HepG2 (cell line): ENCODE results near the gene LMAN2. TPM values are rescaled to one million over a fixed set of nuclear protein-coding genes. Genes with fewer than 3 reads are reported as not detected.

Experiments
- ATAC-seq: fragments of 200-7000 bp; cut with Tn5 transposase; 3 replicates; pipeline ENCODE4 v1.9.1; 2020; ENCODE audit warnings: mild to moderate bottlenecking, moderate library complexity
- BruUV-seq: library from RNA; stranded (reverse); fragments of 400-500 nt; replicated peaks from 2 replicates; lab custom pipeline; 2021; lab: Mats Ljungman, UMichigan
- CTCF ChIA-PET: fragments of 300-600 bp; formaldehyde crosslinking; extraction: SDS; loops from one replicate; lab custom pipeline; 2021; ENCODE audit warnings: low total read pairs, inconsistent platforms, low intra/inter-chr PET ratio; lab: Yijun Ruan, JAX
- POLR2A ChIA-PET: fragments of 350-600 bp; sonication (Branson Sonifier 250); formaldehyde crosslinking; loops from one replicate; lab custom pipeline; 2020; ENCODE audit warnings: antibody characterized with exemption, inconsistent platforms; lab: Yijun Ruan, JAX
- DNase-seq: peaks from one replicate; pipeline ENCODE4 v3.0.0-alpha.2; 2015; ENCODE audit warnings: low spot score
- FAIRE-seq: peaks from 3 replicates; lab custom pipeline; 2011; peaks lifted over from hg19 to GRCh38; lab: Jason Lieb, UNC
- H2AFZ ChIP-seq: one replicate; pipeline ENCODE4 v1.6.1; 2011; ENCODE audit warnings: low read length, inconsistent platforms
- H3K27ac ChIP-seq: fragments of 300-600 bp; 3 replicates; pipeline ENCODE4 v1.8.0; 2011; ENCODE audit warnings: mixed run types, mild to moderate bottlenecking, mixed read lengths, low read length, inconsistent platforms; ENCODE audit not compliant: insufficient read depth; ENCODE audit errors: extremely low read length
- H3K27me3 ChIP-seq, 2 experiments: fragments of 200-600 bp in 1 of 2; 2 replicates in 1 of 2; 3 replicates in 1 of 2; pipeline versions ENCODE4 v1.6.0 to v1.8.0; 2011; ENCODE audit warnings: low read length in 2 of 2, mild to moderate bottlenecking in 2 of 2, moderate library complexity in 2 of 2, inconsistent platforms in 1 of 2; ENCODE audit not compliant: insufficient read depth in 2 of 2, control insufficient read depth in 1 of 2
- H3K36me3 ChIP-seq, 2 experiments: fragments of 200-600 bp in 1 of 2; replicated peaks in 1 of 2; 2 replicates in 1 of 2; 3 replicates in 1 of 2; pipeline versions ENCODE4 v1.5.1 to v1.8.0; 2011; ENCODE audit warnings: low read length in 2 of 2, inconsistent platforms in 1 of 2; ENCODE audit not compliant: insufficient read depth in 2 of 2, control insufficient read depth in 1 of 2
- H3K4me1 ChIP-seq: 2 replicates; pipeline ENCODE4 v1.5.1; 2012; ENCODE audit warnings: low read length, inconsistent platforms; ENCODE audit not compliant: insufficient read depth
- H3K4me2 ChIP-seq: 2 replicates; pipeline ENCODE4 v1.6.0; 2011; ENCODE audit warnings: low read depth, low read length, inconsistent platforms
- H3K4me3 ChIP-seq, 3 experiments: fragments of 200-600 bp in 1 of 3; sonication (generic), shearing (Covaris generic) in 1 of 3; replicated peaks in 1 of 3; 2 replicates each; pipeline ENCODE4 v1.5.1; 2011 to 2016; ENCODE audit warnings: low read length in 3 of 3, inconsistent platforms in 2 of 3, low read depth in 2 of 3, mild to moderate bottlenecking in 2 of 3, control low read depth in 1 of 3, mixed read lengths in 1 of 3; ENCODE audit not compliant: insufficient read depth in 1 of 3
- H3K79me2 ChIP-seq: one replicate; pipeline ENCODE4 v1.6.1; 2011; ENCODE audit warnings: low read length, inconsistent platforms; ENCODE audit not compliant: insufficient read depth
- H3K9ac ChIP-seq: 2 replicates; pipeline ENCODE4 v1.6.0; 2011; ENCODE audit warnings: mild to moderate bottlenecking, low read depth, low read length, inconsistent platforms; ENCODE audit not compliant: insufficient read depth
- H3K9me3 ChIP-seq: 2 replicates; pipeline ENCODE4 v1.5.1; 2012; ENCODE audit warnings: mild to moderate bottlenecking, low read length
- H4K20me1 ChIP-seq: 2 replicates; pipeline ENCODE4 v1.6.0; 2011; ENCODE audit warnings: inconsistent platforms, mild to moderate bottlenecking, low read length, moderate library complexity; ENCODE audit not compliant: insufficient read depth
- ASH2L ChIP-seq: fragments of 300-600, 200-600 bp; sonication (generic); IDR thresholded peaks from 2 replicates; pipeline ENCODE4 v1.7.0; 2017; ENCODE audit warnings: low read depth, mild to moderate bottlenecking, moderate library complexity, mixed read lengths, low read length; ENCODE audit not compliant: insufficient read length
- CREM ChIP-seq, 2 experiments: sonication (generic) in 1 of 2; formaldehyde crosslinking in 1 of 2; IDR thresholded peaks; 2 replicates each; pipeline versions ENCODE4 v1.4.0 to v1.6.1; 2016 to 2020; ENCODE audit warnings: antibody characterized with exemption in 1 of 2, mild to moderate bottlenecking in 1 of 2, missing genetic modification reagents in 1 of 2
- ELF3 ChIP-seq: IDR thresholded peaks from 2 replicates; pipeline ENCODE4 v1.6.1; 2016; ENCODE audit warnings: missing genetic modification reagents, missing compliant biosample characterization
- MED1 ChIP-seq: sonication (generic); formaldehyde crosslinking; IDR thresholded peaks from 2 replicates; pipeline ENCODE4 v1.4.0; 2020; ENCODE audit warnings: missing genetic modification reagents
- SAP130 ChIP-seq: IDR thresholded peaks from 2 replicates; pipeline ENCODE4 v1.6.1; 2016; ENCODE audit warnings: low read depth
- SOX13 ChIP-seq, 3 experiments: fragments of 450-650 bp in 1 of 3; sonication (generic) in 1 of 3; formaldehyde crosslinking in 1 of 3; IDR thresholded peaks in 2 of 3; conservative IDR thresholded peaks in 1 of 3; 2 replicates each; pipeline versions ENCODE4 v1.5.0 to v1.6.1; 2016 to 2020; ENCODE audit warnings: antibody characterized with exemption in 1 of 3, mild to moderate bottlenecking in 1 of 3, missing compliant biosample characterization in 1 of 3, missing genetic modification reagents in 1 of 3, moderate library complexity in 1 of 3
- TARDBP ChIP-seq: sonication (generic); formaldehyde crosslinking; IDR thresholded peaks from 2 replicates; pipeline ENCODE4 v1.8.0; 2022; ENCODE audit warnings: mild to moderate bottlenecking, missing genetic modification reagents
- TEAD3 ChIP-seq: optimal IDR thresholded peaks from 2 replicates; pipeline ENCODE3; 2016; ENCODE audit warnings: borderline replicate concordance
- TOPORS ChIP-seq: sonication (generic); formaldehyde crosslinking; IDR thresholded peaks from 2 replicates; pipeline ENCODE4 v1.8.0; 2023; ENCODE audit warnings: mild to moderate bottlenecking, missing genetic modification reagents
- ZNF329 ChIP-seq: sonication (generic); formaldehyde crosslinking; IDR thresholded peaks from 2 replicates; pipeline ENCODE4 v1.9.0; 2021; ENCODE audit warnings: low read depth, mild to moderate bottlenecking, missing genetic modification reagents
- WGBS: methylation state at CpG from one replicate; pipeline ENCODE4 v1.1.6; 2017; ENCODE audit warnings: low lambda C conversion rate; 5-methylcytosine and 5-hydroxymethylcytosine counted together
- in situ Hi-C: cut with HindIII; loops from 2 replicates; pipeline ENCODE4 v1.10.0; 2017; ENCODE audit warnings: low pct_unique_long_range_greater_than_20kb; ENCODE audit not compliant: extremely low pct_ligation_motif_present
- intact Hi-C: fragments of 100-400 bp; cut with micrococcal nuclease; formaldehyde crosslinking; loops from one replicate; pipeline ENCODE4 v1.10.0; 2022; ENCODE audit not compliant: unreplicated experiment
- polyA plus RNA-seq, 8 experiments: library from polyadenylated mRNA; depleted of rRNA in 3 of 8; stranded (reverse) in 7 of 8; unstranded in 1 of 8; fragments of >200 nt; fragmentation: Illumina TruSeq in 4 of 8; extraction: Trizol in 4 of 8; gene quantifications; 2 replicates each; pipeline versions ENCODE4 v1.2.1 to v1.2.3, GENCODE V29; 2011 to 2016; ENCODE audit warnings: low read depth in 4 of 8, missing spikeins in 1 of 8, mixed read lengths in 1 of 8; ENCODE audit not compliant: insufficient read depth in 1 of 8
- total RNA-seq, 5 experiments: library from RNA; depleted of rRNA; stranded (reverse); fragments of >200 nt; fragmentation: Illumina TruSeq; extraction: Trizol; gene quantifications; 2 replicates each; pipeline ENCODE4 v1.2.3, GENCODE V29; 2016; ENCODE audit warnings: low read depth in 1 of 5
- TF ChIP-seq, protein P1 (sequence below), 2 experiments: sonication (generic) in 1 of 2; formaldehyde crosslinking in 1 of 2; IDR thresholded peaks; 2 replicates each; pipeline versions ENCODE4 v1.4.0 to v1.6.1; 2016 to 2020; ENCODE audit warnings: borderline replicate concordance in 1 of 2, low read depth in 1 of 2, mild to moderate bottlenecking in 1 of 2, missing genetic modification reagents in 1 of 2
- TF ChIP-seq, protein P2 (sequence below): sonication (generic); formaldehyde crosslinking; IDR thresholded peaks from 2 replicates; pipeline ENCODE4 v1.5.0; 2020; ENCODE audit warnings: missing genetic modification reagents, mild to moderate bottlenecking, borderline replicate concordance
- TF ChIP-seq, protein P3 (sequence below): IDR thresholded peaks from 2 replicates; pipeline ENCODE4 v1.6.1; 2016; ENCODE audit warnings: missing biosample characterization, missing genetic modification reagents, low read depth

Gene LMAN2
- total and polyA plus RNA-seq, 2 of the 13 experiments (the other 11 are each of a cell fraction or from before 2014, with no cell fraction given), result 191 to 197 TPM

DNA sequence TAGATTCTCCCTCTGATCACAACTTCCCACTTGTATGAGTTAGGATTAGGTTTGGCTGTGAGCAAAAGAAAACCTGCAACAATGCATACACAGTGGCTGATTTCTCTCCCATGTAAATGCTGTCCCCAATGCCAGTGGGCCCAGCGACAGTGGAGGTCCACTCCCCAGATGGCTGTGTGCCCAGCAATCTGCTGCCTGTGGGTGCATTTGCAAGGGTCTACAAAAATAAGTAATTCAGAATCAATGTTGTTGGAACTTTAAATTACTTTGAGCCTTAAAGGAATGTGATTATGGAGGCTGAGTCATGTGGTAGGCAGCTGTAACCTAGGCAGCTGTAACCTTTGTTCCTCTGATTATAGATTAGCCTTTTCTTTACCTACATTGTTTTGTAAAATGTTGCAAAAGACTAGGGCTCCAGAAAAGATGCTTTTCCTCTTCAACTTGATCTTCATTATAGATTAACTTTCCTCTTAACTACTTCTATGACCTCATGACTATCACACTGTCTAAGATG is 25.5 kb downstream of the LMAN2 start:
- Histone ChIP-seq H3K27me3 (no peaks in the 10 kb centered on the region), H3K4me1 (peaks cover 61% of the 10 kb centered on the region), H4K20me1 (no peaks in the 10 kb centered on the region), H3K4me3 (peak overlapping the region in 1 of 3 experiments; percentile 57; a peak in 4 of 6 replicates), H3K27ac (peak overlapping the region; percentile 98), H3K9me3 (no peaks in the 10 kb centered on the region), H3K79me2 (peaks cover 8% of the 10 kb centered on the region), H2AFZ (no peak overlapping the region), H3K9ac (peak overlapping the region; percentile 71), H3K36me3 (peaks cover 2 to 21% of the 10 kb centered on the region in 2 experiments; a peak in 2 of 5 replicates), H3K4me2 (peak overlapping the region; percentile 95)
- ChIA-PET POLR2A (interaction anchor here (1.1 to 2.1 kb wide), 9 partner anchors 10 to 100 kb away, joined by 3 to 24 read pairs (median 10); partner anchors contain the start of genes GRK6 and LMAN2), CTCF (interaction anchor here (1.1 to 1.2 kb wide), 2 partner anchors 8 to 129 kb away, joined by 3 read pairs; no protein-coding TSS in a partner anchor)
- peak; percentile 82 for ATAC-seq
- 0% methylated on average over 1 of the region's 1 CpG for WGBS
- in situ Hi-C loops, result no loop called here
- peak; percentile 87 for DNase-seq
- intact Hi-C loops, result loop anchor here (5.0 kb wide), 1 partner anchor 121 kb away; the partner anchor contains the start of gene PRR7
- TSS peak; percentile 22 for BruUV-seq
- FAIRE-seq, result peak; percentile 90
- TF ChIP-seq, protein P1, sequence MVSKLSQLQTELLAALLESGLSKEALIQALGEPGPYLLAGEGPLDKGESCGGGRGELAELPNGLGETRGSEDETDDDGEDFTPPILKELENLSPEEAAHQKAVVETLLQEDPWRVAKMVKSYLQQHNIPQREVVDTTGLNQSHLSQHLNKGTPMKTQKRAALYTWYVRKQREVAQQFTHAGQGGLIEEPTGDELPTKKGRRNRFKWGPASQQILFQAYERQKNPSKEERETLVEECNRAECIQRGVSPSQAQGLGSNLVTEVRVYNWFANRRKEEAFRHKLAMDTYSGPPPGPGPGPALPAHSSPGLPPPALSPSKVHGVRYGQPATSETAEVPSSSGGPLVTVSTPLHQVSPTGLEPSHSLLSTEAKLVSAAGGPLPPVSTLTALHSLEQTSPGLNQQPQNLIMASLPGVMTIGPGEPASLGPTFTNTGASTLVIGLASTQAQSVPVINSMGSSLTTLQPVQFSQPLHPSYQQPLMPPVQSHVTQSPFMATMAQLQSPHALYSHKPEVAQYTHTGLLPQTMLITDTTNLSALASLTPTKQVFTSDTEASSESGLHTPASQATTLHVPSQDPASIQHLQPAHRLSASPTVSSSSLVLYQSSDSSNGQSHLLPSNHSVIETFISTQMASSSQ (IDR thresholded peaks at IDR 0.05; ENCODE audit: low read depth), result peak; percentile 64
- TF ChIP-seq, protein P1 (CRISPR knock-in tag; IDR thresholded peaks at IDR 0.05; ENCODE audit: borderline replicate concordance), result peak; percentile 78; the same call in 1 of the 2 replicates
- TF ChIP-seq MED1 (peak; percentile 54; the same call in 1 of the 2 replicates), TEAD3 (CRISPR knock-in tag) (peak; percentile 84), CREM (IDR thresholded peaks at IDR 0.05) (peak; percentile 58; the same call in 1 of the 2 replicates), CREM (CRISPR knock-in tag; IDR thresholded peaks at IDR 0.05) (no peak), TARDBP (peak; percentile 75; the same call in 1 of the 2 replicates), TOPORS (CRISPR knock-in tag) (no peak), ZNF329 (no peak), ASH2L (peak; percentile 68), SOX13 (IDR thresholded peaks at IDR 0.05) (peak; percentile 80), SOX13 (CRISPR knock-in tag; conservative IDR thresholded peaks at IDR 0.05 in 1 of 2, IDR thresholded peaks at IDR 0.05 in 1 of 2) (peak in 1 of 2 experiments; percentile 96; a peak in 2 of 4 replicates), SAP130 (CRISPR knock-in tag) (peak; percentile 54; the same call in 1 of the 2 replicates), ELF3 (CRISPR knock-in tag) (peak; percentile 38; the same call in 1 of the 2 replicates)
- TF ChIP-seq, protein P2, sequence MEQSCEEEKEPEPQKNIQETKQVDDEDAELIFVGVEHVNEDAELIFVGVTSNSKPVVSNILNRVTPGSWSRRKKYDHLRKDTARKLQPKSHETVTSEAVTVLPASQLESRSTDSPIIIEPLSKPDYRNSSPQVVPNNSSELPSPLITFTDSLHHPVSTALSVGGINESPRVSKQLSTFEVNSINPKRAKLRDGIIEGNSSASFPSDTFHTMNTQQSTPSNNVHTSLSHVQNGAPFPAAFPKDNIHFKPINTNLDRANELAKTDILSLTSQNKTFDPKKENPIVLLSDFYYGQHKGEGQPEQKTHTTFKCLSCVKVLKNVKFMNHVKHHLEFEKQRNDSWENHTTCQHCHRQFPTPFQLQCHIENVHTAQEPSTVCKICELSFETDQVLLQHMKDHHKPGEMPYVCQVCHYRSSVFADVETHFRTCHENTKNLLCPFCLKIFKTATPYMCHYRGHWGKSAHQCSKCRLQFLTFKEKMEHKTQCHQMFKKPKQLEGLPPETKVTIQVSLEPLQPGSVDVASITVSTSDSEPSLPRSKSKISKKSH, result no peak
- TF ChIP-seq, protein P3, sequence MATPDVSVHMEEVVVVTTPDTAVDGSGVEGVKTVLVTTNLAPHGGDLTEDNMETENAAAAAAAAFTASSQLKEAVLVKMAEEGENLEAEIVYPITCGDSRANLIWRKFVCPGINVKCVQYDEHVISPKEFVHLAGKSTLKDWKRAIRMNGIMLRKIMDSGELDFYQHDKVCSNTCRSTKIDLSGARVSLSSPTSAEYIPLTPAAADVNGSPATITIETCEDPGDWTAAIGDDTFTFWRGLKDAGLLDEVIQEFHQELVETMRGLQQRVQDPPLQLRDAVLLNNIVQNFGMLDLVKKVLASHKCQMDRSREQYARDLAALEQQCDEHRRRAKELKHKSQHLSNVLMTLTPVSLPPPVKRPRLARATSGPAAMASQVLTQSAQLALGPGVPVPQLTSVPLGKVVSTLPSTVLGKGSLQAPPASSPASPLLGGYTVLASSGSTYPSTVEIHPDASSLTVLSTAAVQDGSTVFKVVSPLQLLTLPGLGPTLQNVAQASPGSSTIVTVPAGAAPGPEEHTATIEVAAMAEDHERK (CRISPR knock-in tag), result no peak
